Brain microvascular endothelial cell (primary cell): ENCODE results near the gene MROH7.

Source experiments
- DNase-seq: peaks from one replicate; pipeline ENCODE4 v3.0.0-alpha.2; 2020
- H3K27ac ChIP-seq: fragments of 250-450 bp; sonication (Bioruptor Pico); 2 replicates; pipeline ENCODE4 v1.5.1; 2020; ENCODE audit warnings: mild to moderate bottlenecking, moderate library complexity
- H3K27me3 ChIP-seq: fragments of 250-450 bp; sonication (Bioruptor Pico); replicated peaks from 2 replicates; pipeline ENCODE4 v1.5.1; 2020; ENCODE audit warnings: mild to moderate bottlenecking
- H3K36me3 ChIP-seq: fragments of 250-450 bp; sonication (Bioruptor Pico); replicated peaks from 2 replicates; pipeline ENCODE4 v1.5.1; 2020; ENCODE audit warnings: mild to moderate bottlenecking
- H3K4me3 ChIP-seq: 2 replicates; pipeline ENCODE4 v1.5.1; 2011; ENCODE audit warnings: low read depth, mild to moderate bottlenecking, control low read depth, low read length, moderate library complexity
- CTCF ChIP-seq: IDR thresholded peaks from 2 replicates; pipeline ENCODE4 v1.5.1; 2011; ENCODE audit warnings: low read depth, mild to moderate bottlenecking, moderate library complexity, low read length, control low read depth, inconsistent platforms; ENCODE audit errors: missing control alignments
- in situ Hi-C: cut with HindIII; loops from 2 replicates; pipeline ENCODE4 v1.10.0; 2017; ENCODE audit warnings: low sequenced_read_pairs, low pct_ligation_motif_present

The MROH7 gene

GRCh38 chr1:54685335-54685905 lies 43.8 kb downstream of the MROH7 start:
- Histone ChIP-seq H3K27ac (no peak overlapping the region), H3K36me3 (no peaks in the 10 kb centered on the region), H3K27me3 (no peaks in the 10 kb centered on the region), H3K4me3 (no peak overlapping the region)
- in situ Hi-C loops: no loop called here
- TF ChIP-seq CTCF: no peak
- no peak for DNase-seq

- no peaks in the 10 kb centered on the region for H3K36me3 ChIP-seq
- no peak for TF ChIP-seq CTCF
- DNase-seq: no peak
- H3K27ac ChIP-seq: no peak overlapping the region
- no peak overlapping the region for H3K4me3 ChIP-seq
- no peaks in the 10 kb centered on the region for H3K27me3 ChIP-seq
- in situ Hi-C loops: no loop called here
These were observed 44.6 kb downstream of the MROH7 start for GRCh38 chr1:54686155-54686554.

DNA sequence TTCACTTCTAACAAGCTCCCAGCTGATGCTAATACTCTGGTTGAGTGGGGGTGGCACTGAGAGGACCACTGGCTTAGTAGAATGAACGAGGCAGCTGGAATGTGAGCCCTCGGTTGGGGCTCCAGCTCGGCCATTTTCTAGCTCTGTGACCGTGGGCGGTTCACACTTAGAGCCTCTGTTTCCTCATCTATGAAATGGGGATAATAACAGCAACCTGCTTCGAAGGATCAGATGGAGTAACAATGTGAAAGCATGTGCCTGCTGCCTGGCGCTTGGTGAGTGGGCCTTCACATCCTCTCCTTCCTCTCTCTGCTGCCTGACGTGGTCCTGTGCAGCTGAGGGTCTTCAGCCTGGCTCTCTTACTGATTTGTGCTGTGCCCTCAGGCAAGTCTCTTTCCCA lies 53.2 kb downstream of the MROH7 start:
- no peak for TF ChIP-seq CTCF
- H3K36me3 ChIP-seq: no peaks in the 10 kb centered on the region
- no peak for DNase-seq
- peaks cover 2% of the 10 kb centered on the region for H3K27me3 ChIP-seq
- in situ Hi-C loops: no loop called here
- H3K27ac ChIP-seq: no peak overlapping the region
- H3K4me3 ChIP-seq: no peak overlapping the region

DNA sequence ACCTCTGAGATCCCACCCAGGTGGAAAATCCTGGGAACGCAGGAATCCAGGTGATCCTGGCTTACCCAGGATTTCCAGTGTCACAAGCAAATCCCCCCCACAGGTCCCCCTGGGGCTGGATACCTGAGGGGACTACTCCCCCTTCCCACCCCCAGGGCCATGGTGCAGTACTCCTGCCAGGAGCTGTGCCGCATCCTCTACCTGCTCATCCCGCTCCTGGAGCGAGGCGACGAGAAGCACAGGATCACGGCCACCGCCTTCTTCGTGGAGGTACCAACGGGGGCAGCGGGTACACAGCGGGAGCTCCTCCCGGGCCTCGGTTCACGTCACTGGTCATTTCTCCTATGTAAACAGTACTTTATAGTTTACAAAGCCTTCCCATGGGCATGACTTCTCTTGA lies 53.6 kb downstream of the MROH7 start:
- no peak for TF ChIP-seq CTCF
- Histone ChIP-seq H3K27me3 (peaks cover 2% of the 10 kb centered on the region), H3K4me3 (no peak overlapping the region), H3K36me3 (no peaks in the 10 kb centered on the region), H3K27ac (no peak overlapping the region)
- DNase-seq: no peak
- in situ Hi-C loops: no loop called here

GRCh38 chr1:54695764-54696163 lies 54.2 kb downstream of the MROH7 start:
- Histone ChIP-seq H3K36me3 (no peaks in the 10 kb centered on the region), H3K27me3 (peaks cover 2% of the 10 kb centered on the region), H3K27ac (no peak overlapping the region), H3K4me3 (no peak overlapping the region)
- no peak for DNase-seq
- no peak for TF ChIP-seq CTCF
- in situ Hi-C loops: no loop called here

- no peak for TF ChIP-seq CTCF
These were observed 54.7 kb downstream of the MROH7 start for GRCh38 chr1:54696262-54696661.

More at GRCh38 chr1:54696262-54696661, 54.7 kb downstream of the MROH7 start:
- no peak for DNase-seq
- in situ Hi-C loops: no loop called here
- H3K4me3 ChIP-seq: no peak overlapping the region
- no peaks in the 10 kb centered on the region for H3K36me3 ChIP-seq
- peaks cover 2% of the 10 kb centered on the region for H3K27me3 ChIP-seq
- H3K27ac ChIP-seq: no peak overlapping the region
